Smooth muscle cell of the pulmonary artery (primary cell): ENCODE data around the gene GPR50. TPM values are rescaled to one million over a fixed set of nuclear protein-coding genes. Genes with fewer than 3 reads are reported as not detected.

Experiments used
- total RNA-seq: library from RNA; depleted of rRNA; stranded (reverse); fragments of >200 nt; gene quantifications from 2 replicates; pipeline ENCODE4 v1.2.3, GENCODE V29; 2014

GPR50 gene
- total RNA-seq, result not detected in 2 replicates

GRCh38 chrX:151176231-151176750 lies at the start of gene GPR50:
Gene GPR50, plus strand, starts transcription at chrX:151176584. Its CDS starts 138 bp downstream, at chrX:151176722.

Other genes starting within 250 kb of the GPR50 start
- gene HMGB3, start 193.2 kb upstream of the GPR50 start, total RNA-seq, result 3.5 and 3.9 TPM in 2 replicates
- 40.0 and 46.1 TPM in 2 replicates for gene VMA21, start 220.6 kb downstream of the GPR50 start, total RNA-seq